GM21723 (cell line): ENCODE data around the gene KLRC4.
"Not testable (repeated sequence)": the region's sequence is repeated elsewhere in the genome, so short reads cannot be mapped to it uniquely, and the experiment has no call there.

ENCODE experiments used
- ATAC-seq: cut with Tn5 transposase; IDR thresholded peaks from one replicate; pipeline ENCODE4 v1.9.1; 2021; ENCODE audit warnings: mild to moderate bottlenecking, moderate library complexity; ENCODE audit not compliant: unreplicated experiment

Gene KLRC4

GRCh38 chr12:10398168-10398567 lies 11.4 kb downstream of the KLRC4 start:
- no peak for ATAC-seq

- ATAC-seq = no peak
Measured at GRCh38 chr12:10397296-10397695, 12.3 kb downstream of the KLRC4 start.

GRCh38 chr12:10396176-10396575 lies 13.4 kb downstream of the KLRC4 start:
- ATAC-seq = not testable (repeated sequence)

- peak; percentile 88 for ATAC-seq
Measured at GRCh38 chr12:10395390-10395998, 14.1 kb downstream of the KLRC4 start.

GRCh38 chr12:10394531-10395152 lies 14.9 kb downstream of the KLRC4 start:
- ATAC-seq = not testable (repeated sequence)

GRCh38 chr12:10393291-10393690 lies 16.3 kb downstream of the KLRC4 start:
- no peak for ATAC-seq

GRCh38 chr12:10392394-10392930 lies 17.1 kb downstream of the KLRC4 start:
- ATAC-seq = peak; percentile 48

GRCh38 chr12:10390991-10391390 lies 18.6 kb downstream of the KLRC4 start:
- not testable (repeated sequence) for ATAC-seq

GRCh38 chr12:10389904-10390303 lies 19.7 kb downstream of the KLRC4 start, which contains the start of gene KLRK1:
KLRK1 (minus strand) TSS chr12:10390041; CDS start chr12:10388810, 1,231 bp downstream.
- no peak for ATAC-seq

- no peak for ATAC-seq
Measured at GRCh38 chr12:10388624-10389413, 20.7 kb downstream of the KLRC4 start.

GRCh38 chr12:10387498-10387897 lies 22.1 kb downstream of the KLRC4 start:
- ATAC-seq = not testable (repeated sequence)

- no peak for ATAC-seq
Measured at GRCh38 chr12:10386857-10387256, 22.7 kb downstream of the KLRC4 start.

- no peak for ATAC-seq
Measured at GRCh38 chr12:10385166-10385613, 24.4 kb downstream of the KLRC4 start.

- ATAC-seq = no peak
Measured at GRCh38 chr12:10384191-10384590, 25.4 kb downstream of the KLRC4 start.

- ATAC-seq = no peak
Measured at GRCh38 chr12:10381928-10382628, 27.5 kb downstream of the KLRC4 start.

GRCh38 chr12:10378737-10379136 lies 30.8 kb downstream of the KLRC4 start:
- not testable (repeated sequence) for ATAC-seq

- no peak for ATAC-seq
Measured at GRCh38 chr12:10374624-10375018, 34.9 kb downstream of the KLRC4 start.

GRCh38 chr12:10372559-10372958 lies 37.0 kb downstream of the KLRC4 start:
- no peak for ATAC-seq

- not testable (repeated sequence) for ATAC-seq
Measured at GRCh38 chr12:10371893-10372535, 37.5 kb downstream of the KLRC4 start.
